Nephron progenitor cell (in vitro differentiated cells): Measurements from ENCODE around the gene L1CAM.
A peak's percentile ranks its signal among the peaks of the same experiment; 100 is the strongest.

Experiments used
- DNase-seq: peaks from one replicate; pipeline ENCODE4 v3.0.0; 2021
- H3K27ac Mint-ChIP-seq: 2 replicates; pipeline ENCODE4 v1.8.0; 2021; ENCODE audit warnings: mild to moderate bottlenecking, moderate library complexity, mixed read lengths
- H3K27me3 Mint-ChIP-seq: 2 replicates; pipeline ENCODE4 v1.8.0; 2021; ENCODE audit warnings: mild to moderate bottlenecking, low read depth, mixed read lengths; ENCODE audit not compliant: poor library complexity
- H3K36me3 Mint-ChIP-seq: 2 replicates; pipeline ENCODE4 v1.8.0; 2021; ENCODE audit warnings: low read depth, mixed read lengths
- H3K4me1 Mint-ChIP-seq: 2 replicates; pipeline ENCODE4 v1.8.0; 2021; ENCODE audit warnings: mixed read lengths
- H3K4me3 Mint-ChIP-seq: 2 replicates; pipeline ENCODE4 v1.8.0; 2021; ENCODE audit warnings: mild to moderate bottlenecking, moderate library complexity, mixed read lengths
- H3K9me3 Mint-ChIP-seq: 2 replicates; pipeline ENCODE4 v1.8.0; 2021; ENCODE audit warnings: mild to moderate bottlenecking, moderate library complexity, mixed read lengths
- CTCF ChIP-seq: fragments of 200-600 bp; sonication (generic); IDR thresholded peaks from 2 replicates; pipeline ENCODE4 v1.5.0; 2021; ENCODE audit warnings: antibody characterized with exemption

Gene L1CAM

DNA sequence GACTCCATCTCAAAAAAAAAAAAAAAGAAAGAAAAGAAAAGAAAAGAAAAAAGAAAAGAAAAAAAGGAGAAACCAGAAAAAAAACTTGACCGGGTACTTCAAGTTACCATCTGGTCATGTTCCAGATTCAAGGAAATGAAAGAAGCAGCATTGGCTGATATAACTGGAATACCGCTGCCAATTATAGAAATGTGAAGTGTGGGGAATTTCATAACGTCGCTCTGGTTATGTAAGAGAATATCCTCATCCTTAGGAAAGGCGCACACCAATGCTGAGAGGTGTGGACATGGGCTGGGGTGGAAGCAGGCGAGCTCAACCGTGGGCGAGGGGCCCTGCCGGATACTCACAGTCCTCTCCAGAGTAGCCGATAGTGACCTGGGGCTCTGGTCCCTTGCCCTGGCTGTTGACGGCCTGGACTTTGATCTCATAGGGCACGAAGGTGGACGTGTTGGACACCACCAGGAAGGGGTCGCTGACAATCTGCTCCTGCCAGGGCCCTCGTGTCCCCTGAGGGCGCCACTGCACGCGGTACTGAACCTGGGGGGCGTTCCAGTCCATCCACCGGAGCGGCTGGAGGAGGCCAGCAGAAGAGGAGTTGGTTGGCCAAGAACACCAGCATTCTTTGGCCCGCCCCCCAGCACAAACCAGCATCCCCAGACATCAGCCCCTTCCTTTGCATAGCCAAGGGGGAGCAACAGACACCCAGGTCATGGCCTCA lies 19.5 kb downstream of the L1CAM start:
- Mint-ChIP-seq H3K4me1 (peaks cover 5% of the 10 kb centered on the region), H3K36me3 (peaks cover 7% of the 10 kb centered on the region), H3K27me3 (peaks cover 3% of the 10 kb centered on the region), H3K4me3 (no peak overlapping the region), H3K27ac (no peak overlapping the region), H3K9me3 (peaks cover 53% of the 10 kb centered on the region)
- no peak for DNase-seq
- TF ChIP-seq CTCF: no peak

- Mint-ChIP-seq H3K27me3 (no peaks in the 10 kb centered on the region), H3K4me1 (peaks cover 4% of the 10 kb centered on the region), H3K9me3 (peaks cover 53% of the 10 kb centered on the region), H3K36me3 (peaks cover 7% of the 10 kb centered on the region), H3K4me3 (peak overlapping the region; percentile 17), H3K27ac (peak overlapping the region; percentile 56)
- DNase-seq: no peak
- TF ChIP-seq CTCF: no peak
These were observed 20.3 kb downstream of the L1CAM start for GRCh38 chrX:153865685-153866084.

- no peak for DNase-seq
- Mint-ChIP-seq H3K27ac (no peak overlapping the region), H3K9me3 (peaks cover 53% of the 10 kb centered on the region), H3K36me3 (peaks cover 7% of the 10 kb centered on the region), H3K4me1 (peaks cover 4% of the 10 kb centered on the region), H3K27me3 (no peaks in the 10 kb centered on the region), H3K4me3 (no peak overlapping the region)
- no peak for TF ChIP-seq CTCF
These were observed 20.7 kb downstream of the L1CAM start for GRCh38 chrX:153865321-153865580.

DNA sequence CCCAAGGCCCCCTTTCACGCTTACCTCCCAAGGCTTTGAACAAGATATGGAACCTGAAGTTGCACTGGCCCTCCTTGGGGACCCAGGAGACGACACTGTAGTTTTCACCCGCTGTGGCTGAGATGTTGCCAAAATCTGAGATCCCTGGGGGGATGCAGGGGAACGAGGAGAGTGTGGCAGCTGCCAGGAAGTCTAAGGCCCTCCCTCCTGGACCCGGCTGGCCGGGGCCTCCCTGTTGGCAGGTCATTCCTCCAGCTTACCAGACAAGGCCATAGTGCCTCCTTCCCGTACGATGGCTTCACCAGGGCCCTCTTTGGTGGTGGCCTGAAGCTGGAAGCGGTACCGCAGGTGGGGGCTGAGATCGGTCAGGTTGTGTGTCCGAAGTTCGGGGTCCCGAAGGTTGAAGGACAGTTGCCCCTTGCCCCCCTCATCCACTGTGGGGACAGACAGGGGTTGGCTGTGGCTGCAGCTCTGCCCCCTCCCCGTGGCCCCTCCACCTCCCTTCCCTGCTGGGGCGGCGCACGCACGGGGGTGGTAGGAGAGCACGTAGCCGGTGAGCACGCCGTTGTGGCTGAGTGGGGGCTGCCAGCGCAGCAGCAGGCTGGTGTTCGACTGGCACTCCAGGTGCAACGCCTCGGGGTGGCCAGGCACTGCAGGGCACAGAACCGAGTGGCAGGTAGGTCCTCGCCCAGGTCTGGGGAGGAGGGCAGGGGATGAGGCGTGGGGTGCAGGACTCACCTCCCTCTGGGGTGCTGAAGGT lies 21.2 kb downstream of the L1CAM start:
- Mint-ChIP-seq H3K27ac (no peak overlapping the region), H3K9me3 (peaks cover 52% of the 10 kb centered on the region), H3K4me3 (no peak overlapping the region), H3K36me3 (peaks cover 7% of the 10 kb centered on the region), H3K4me1 (peaks cover 4% of the 10 kb centered on the region), H3K27me3 (no peaks in the 10 kb centered on the region)
- no peak for TF ChIP-seq CTCF
- DNase-seq: no peak

GRCh38 chrX:153864101-153864500 lies 21.9 kb downstream of the L1CAM start:
- peaks cover 4% of the 10 kb centered on the region for H3K4me1 Mint-ChIP-seq

More at GRCh38 chrX:153864101-153864500, 21.9 kb downstream of the L1CAM start:
- Mint-ChIP-seq H3K27ac (no peak overlapping the region), H3K9me3 (peaks cover 55% of the 10 kb centered on the region), H3K4me3 (no peak overlapping the region), H3K27me3 (peaks cover under 1% of the 10 kb centered on the region), H3K36me3 (peaks cover 7% of the 10 kb centered on the region)
- TF ChIP-seq CTCF: no peak
- DNase-seq: no peak
